ENCODE data around the gene COL18A1.

COL18A1 gene

DNA sequence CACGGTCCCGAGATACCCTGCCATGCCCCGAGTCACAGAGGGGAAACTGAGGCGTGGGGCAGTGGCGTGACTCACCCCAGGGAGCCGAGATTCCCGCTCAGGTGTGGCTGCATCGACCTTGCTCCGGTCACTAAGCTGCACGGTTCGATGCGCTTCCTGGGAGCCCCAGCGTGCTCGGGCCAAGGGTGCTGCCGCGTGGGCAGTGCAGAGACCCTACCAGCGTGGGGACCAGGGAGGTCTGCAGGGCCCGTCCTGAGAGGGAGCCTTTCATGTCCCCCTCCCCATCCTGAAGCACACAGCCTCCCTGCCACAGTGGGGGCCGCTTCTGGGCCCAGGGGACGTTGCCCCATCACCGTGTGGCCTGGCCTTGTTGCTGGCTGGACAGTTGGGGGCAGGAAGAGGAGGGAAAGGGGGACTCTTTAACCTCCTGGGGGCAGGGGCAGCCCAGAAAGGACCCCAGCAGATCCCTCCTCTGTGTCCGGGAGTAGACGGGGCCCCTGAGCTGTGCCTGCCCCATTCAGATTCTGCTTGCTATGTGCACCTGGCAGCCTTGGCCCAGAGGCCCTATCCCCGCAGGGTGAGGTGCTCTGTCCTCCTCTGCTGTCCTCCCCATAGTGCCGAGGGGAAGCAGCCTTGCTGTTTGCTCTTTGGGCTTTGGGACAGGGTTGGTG is 52.3 kb downstream of the COL18A1 start:
- DNase-seq: no peak

DNA sequence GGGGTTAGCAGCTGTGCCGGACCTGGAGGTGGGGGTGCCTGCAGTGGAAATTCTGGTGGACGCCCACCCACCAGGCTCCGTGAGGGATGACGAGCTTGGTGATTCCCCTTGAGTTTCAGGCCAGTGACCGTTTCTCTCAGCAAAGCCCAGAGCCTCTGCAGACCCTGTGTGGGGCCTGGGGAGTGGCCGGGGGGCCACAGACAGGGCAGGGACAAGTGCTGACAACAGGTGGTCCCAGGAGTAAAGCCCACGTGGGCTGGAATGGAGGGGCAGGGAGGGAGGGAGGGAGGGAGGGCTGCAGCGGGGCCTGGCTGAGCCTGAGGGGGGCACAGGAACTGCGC is 52.8 kb downstream of the COL18A1 start:
- DNase-seq: no peak

DNA sequence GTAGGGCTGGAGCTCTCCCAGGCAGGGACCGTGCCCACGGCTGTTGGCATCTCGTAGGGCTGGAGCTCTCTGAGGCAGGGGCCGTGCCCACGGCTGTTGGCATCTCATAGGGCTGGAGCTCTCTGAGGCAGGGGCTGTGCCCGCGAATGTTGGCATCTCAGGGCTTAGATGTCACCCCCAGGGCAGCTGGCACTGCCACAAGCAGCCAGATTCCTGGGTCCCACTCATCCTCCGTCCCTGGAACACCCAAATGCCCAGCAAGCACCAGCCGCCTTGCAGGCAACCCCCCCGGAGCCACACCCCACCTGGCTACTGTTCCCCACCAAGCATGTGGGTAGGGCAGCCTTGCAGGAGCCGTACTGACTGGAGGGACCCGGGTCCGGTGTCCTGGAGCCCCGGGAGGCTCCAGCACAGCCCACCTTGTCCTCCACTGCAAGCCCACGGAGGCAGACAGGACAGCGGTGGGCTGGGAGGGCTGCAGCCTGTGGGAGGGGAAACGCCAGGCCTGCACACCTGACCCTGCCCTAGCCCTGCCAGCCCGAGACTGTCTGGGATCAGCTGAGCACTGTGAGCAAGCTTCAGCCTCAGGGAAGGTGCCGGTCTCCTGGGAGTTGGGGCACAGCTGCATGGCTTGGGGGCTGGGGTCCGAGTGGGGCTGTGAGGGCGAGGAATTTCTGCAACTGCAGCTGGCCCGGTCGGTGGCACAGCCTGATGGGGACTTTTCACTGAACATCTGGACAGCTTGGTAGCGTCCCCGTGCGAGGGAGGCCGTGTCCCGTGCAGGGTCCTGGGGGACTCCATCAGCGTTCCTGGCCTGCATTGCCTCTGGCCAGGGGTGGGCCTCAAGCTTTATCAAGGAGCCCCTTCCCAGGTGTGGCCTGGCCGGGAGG is 53.6 kb downstream of the COL18A1 start:
- no peak for DNase-seq

DNA sequence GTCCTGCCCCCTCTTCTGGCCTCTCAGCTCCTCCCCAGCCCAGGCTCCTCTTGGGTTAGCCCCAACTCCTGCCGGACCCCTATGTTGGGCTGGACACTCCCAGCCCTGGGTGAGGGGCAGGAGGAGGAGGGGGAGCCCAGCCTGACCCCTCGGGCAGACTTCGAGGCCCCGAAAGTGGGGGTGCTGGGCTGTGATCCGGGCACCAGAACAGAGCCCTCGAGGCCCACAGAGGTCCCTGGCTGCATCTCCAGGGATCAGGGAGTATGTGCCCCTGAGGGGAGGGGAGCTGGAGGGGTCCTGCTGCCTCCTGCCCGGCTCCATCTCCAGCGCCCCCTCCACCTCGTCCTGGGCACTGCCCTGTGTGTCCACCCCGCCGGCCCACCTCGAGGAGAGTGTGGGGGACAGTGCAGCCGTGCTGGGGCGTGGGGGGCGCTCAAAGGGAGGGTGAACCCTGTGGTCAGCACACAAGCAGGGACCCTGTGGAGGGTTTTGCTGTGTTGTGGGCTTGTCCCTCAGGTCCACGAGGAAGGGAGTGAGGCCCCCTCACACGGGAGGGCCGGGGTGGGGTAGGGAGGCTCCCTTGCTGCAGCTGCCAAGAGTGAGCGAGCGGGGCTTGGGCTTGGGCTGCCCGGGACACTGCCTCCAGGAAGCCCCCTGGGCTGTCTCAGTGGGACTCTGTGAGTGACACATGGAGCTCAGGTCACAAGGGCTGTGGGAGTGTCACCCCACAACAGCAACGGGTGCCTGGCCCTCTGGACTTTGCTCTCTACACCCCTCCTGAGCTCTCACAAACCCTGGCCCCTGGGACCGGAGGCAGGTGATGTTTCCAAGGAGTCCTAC is 54.4 kb downstream of the COL18A1 start:
- DNase-seq: no peak

DNA sequence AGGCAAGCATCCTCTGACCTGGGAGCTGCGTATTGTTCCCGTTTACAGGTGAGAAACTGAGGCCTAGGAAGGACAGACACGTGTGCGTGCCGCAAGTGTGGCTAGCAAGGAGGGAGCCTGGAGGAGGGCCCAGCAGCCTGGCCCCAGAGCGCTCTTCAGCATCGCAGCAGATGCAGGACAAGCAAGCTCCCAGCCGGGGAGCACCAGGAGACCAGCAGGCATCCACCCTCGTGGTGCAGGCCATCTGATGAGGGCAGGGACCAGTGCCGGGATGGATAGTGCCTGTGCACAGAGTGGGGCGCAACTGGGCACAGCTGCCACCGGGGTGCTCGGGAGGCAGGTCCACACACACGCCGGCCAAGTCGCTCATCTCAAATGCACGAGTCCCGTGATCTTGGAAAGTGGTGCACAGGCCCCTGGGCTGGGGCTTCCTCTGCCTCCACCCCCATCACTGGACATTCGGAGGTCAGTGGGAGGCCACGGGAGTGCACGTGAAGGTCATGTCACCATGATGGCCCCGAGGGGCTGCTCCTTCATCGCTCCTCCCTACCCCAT is 55.1 kb downstream of the COL18A1 start:
- DNase-seq: no peak

DNA sequence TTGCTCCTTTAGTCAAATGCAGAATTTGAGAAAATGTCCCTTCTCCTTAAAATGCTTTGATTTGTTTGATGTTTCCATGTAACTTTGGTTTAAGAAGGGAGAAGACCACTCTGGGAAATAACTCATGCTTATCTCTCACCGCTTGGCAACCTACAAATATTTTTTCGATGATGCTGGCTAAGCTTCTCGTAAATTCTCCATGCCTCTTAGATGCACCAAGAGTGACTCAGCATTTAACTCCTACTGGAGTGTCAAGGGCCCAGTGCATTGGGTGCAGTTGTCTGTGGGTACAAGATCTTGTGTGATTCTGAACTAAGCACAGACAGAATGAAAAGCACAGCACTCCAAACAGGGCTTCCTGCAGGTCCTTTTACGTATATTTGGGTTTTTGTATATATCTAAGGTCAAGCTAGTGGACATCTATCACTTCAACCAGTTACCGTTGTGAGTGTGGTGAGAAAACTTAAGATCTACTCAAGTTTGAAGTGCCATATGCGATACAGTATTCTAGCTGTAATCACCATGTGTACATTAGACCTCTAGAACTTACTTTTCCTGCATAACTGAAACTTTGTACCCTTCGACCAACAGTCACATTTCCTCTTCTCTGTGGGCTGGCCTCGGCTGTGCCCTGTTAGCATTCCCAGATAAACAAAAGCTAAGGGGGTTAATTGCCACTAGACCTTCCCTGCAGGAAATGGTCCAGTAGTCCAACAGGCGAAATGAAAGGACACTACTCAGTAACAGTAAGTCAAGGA is 55.8 kb downstream of the COL18A1 start:
- no peak for DNase-seq

DNA sequence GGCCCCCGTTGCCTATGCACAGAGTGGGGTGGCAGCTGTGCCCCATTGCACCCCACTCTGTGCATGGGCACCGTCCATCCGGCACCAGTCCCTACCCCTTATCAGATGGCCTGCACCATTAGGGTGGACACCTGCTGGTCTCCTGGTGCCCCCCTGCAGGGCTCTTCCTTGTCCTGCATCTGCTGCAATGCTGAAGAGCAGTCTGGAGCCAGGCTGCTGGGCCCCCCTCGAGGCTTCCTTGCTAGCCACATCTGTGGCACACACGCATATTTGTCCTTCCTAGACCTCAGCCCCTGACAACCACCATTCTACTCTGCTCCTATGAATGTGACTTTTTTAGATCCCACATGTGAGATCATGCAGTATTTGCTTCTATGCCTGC is 56.4 kb downstream of the COL18A1 start:
- no peak for DNase-seq

DNA sequence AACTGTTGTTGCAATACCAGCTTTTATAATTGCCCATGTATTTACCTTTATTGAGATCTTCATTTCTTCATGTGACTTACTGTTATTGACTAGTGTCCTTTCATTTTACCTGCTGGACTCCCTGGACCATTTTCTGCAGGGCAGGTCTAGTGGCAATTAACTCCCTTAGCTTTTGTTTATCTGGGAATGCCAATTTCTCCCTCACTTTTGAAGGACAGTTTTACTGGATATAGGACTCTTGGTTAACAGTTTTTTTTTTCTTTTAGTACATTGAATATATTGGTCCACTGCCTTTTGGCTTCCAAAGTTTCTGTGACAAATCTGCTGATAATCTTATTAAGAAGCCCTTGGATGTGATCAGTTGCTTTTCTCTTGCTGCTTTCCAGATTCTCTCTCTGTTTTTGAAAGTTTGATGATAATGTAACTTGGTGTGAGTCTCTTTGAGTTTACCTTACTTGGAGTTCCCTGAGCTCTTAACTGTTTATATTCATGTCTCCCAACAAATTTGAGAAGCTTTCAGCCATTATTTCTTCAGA is 56.9 kb downstream of the COL18A1 start:
- DNase-seq: no peak

DNA sequence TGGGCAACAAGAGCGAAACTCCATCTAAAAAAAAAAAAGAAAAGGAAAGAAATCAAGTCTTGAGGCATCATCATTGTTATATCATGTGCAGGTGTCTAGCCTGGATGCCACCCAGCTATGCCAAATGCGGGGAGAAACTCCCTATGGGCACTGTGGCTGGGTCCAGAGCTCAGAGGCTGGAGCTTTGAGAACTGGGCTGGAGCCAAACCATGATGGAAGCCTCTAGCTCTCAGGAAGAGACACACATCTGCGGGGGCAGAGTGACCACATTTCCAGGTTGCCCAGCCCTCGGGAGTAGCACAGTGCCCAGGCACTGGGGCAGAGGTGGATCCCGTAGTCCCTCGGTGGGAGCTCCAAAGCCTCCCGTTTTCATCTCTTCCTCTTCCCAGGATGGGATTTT is 58.9 kb downstream of the COL18A1 start:
- no peak for DNase-seq

DNA sequence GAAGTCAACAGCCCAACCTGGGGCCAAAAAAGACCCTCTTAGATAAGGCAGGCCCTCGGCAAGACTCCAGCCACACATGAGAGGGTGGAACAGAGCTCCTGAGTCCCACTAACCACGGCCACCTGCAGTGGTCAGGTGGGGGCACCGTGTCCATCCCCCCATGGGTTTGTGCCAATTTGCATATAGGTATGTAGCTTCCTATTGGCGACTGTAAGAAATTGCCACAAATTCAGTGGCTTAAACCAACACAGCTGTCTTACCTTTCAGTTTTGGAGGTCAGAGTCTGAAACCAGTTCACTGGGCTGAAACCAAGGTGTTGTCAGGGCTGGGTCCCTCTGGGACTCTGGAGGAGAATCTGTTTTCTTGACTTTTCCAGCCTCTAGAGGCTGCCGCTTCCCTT is 59.3 kb downstream of the COL18A1 start:
- DNase-seq: no peak

DNA sequence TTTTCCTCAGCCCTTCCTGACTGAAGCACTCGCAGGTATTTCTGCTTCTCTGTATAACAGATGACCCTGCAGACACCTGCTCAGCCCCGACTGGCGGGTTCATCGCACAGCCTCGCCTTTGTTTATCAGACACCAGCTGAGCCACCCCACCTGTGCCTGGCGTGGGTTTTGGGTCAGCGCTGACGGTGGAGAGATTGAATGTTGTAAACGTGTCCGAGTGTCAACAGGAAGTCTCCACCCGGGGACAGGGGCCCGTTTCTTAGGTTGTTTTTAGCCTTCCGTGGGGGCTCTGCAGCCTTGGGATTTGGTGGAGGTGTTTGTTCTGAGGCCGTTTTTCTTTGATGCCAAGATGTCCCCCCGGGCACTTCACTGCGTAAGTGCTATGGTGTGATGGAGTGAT is 60.1 kb downstream of the COL18A1 start:
- no peak for DNase-seq

DNA sequence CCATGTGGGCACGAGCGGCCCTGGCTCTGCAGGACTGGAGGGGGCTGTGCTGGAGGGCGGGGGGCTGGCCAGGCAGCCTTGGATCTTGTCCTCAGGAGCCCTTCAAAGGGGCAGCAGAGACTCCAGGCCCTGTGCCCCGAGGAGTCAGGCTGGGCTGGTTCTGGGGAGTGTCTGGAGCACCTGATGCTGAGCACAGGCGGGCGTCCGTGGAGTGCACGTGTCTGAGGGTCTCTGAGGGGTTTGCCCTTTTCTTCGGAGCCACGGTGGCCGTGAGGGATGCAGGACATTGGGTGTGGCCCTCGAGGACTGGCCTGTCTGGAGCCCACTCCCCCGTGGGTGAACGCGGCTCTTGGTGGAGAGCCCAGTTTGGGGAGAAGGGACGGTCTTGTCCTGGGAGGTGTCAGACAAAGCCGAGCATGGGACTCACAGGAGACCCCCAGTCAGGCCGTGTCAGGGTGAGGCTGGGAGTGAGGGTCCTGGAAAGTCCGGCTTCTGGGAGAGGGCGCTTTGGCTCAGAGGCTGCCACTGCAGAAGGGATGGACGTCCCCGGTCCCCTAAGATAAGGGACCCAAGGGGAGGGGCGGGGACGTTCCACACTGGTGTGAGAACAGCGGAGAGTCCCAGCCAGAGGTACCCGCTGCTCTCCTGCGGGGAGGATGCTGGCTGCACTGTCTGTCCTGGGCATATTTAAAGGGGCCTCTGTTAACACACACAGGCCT is 60.8 kb downstream of the COL18A1 start:
- DNase-seq: no peak

DNA sequence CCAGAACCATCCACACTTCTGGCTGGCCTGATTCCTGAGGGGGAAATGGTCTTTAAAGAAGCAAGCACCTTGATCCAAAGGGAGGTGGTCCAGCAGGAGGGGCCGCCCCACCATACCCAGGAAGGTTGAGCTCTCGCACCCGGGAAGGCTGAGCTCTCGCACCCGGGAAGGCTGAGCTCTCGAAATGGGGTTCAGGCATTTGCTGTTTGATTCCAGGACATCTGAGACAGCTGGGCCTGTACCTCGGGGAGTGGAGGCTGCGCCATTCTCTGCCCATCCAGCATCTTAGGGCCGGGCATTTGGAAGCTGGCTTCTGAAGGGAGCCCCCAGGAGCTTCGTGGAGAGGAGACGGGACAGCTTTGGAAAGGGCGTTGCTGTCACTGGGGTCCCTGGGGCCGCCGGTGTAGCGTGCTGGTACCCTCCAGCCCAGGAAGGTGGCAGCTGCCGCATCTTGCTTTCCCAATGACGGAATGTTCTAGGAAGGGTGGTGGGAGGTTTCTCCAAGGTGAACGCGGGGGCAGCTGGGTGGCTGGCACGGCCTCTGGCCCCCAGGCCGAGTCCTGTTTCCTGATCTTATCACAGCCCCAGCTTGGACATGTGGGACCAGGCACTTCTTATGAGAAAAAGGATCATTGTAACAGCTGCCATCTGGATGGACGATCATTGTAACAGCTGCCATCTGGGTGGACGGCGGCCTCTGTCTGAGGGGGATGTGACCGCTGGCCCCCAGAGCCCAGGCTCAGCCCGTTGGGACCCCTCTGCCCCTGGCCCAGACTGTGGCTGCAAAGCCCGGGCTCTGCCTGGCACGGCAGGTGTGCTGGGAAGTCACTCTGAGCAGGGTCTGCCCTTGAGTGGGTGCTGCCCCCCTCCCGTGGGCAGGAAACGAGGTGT is 61.6 kb downstream of the COL18A1 start:
- DNase-seq: no peak

DNA sequence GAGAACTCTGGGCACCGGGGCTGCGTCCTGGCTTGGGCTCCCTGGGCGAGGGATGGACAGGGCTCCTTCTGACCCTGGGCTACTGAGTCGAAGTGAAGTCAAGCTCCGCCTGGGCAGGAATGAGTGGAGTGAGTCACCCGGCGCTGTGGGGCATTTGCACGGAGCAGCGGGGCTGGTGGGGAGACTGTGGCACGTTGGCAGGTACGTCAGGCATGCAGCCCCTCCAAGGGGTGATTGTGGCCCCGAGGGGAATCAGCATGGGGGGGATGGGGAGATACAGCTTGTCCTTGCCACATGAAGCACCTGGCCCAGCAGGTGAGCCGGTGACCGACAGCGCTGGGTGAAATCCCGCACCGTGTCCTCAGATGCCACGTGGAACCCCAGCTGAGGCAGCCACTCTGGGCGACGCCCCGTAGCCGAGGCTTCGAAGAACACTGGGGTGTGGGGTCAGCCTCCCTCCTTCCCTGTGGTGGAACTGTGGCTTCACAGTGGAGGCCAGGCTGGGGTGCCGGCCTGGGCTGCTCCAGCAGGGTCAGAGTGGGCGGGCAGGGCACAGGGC is 62.3 kb downstream of the COL18A1 start:
- no peak for DNase-seq

DNA sequence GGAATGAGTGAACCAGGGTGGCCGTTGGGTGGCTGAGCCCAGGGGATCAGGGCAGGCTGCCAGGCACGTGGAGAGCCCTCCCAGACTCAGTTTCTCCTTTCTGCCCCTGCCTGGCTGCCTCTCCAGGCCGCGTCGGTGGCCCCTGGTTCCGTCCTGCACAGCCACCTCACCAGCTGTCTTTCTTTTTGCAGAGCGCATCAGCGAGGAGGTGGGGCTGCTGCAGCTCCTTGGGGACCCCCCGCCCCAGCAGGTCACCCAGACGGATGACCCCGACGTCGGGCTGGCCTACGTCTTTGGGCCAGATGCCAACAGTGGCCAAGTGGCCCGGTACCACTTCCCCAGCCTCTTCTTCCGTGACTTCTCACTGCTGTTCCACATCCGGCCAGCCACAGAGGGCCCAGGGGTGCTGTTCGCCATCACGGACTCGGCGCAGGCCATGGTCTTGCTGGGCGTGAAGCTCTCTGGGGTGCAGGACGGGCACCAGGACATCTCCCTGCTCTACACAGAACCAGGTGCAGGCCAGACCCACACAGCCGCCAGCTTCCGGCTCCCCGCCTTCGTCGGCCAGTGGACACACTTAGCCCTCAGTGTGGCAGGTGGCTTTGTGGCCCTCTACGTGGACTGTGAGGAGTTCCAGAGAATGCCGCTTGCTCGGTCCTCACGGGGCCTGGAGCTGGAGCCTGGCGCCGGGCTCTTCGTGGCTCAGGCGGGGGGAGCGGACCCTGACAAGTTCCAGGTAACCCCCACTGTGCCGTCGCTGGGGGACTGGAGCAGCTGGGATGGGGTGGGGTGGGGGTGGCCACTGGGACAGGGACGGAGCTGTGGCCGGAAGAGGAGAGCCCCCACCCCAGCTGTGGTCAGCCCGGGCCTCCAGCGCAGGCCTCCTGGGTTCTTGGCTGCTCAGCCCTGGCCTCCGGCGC is 63.3 kb downstream of the COL18A1 start:
- no peak for DNase-seq

DNA sequence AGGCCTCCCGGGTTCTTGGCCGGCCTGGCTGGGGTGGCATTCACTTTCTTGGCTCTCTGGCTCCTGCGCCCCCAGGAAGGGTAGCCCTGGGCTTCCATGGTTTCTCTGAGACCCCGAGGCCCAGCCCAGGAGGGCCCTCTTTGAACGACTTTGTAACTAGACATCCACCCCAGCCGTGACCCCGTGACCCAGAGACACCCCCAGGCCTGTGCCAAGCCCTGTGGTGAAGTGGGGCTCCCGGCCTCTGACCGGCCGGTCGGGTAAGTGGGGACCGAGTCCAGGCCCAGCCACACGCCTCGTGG is 64.0 kb downstream of the COL18A1 start:
- no peak for DNase-seq

DNA sequence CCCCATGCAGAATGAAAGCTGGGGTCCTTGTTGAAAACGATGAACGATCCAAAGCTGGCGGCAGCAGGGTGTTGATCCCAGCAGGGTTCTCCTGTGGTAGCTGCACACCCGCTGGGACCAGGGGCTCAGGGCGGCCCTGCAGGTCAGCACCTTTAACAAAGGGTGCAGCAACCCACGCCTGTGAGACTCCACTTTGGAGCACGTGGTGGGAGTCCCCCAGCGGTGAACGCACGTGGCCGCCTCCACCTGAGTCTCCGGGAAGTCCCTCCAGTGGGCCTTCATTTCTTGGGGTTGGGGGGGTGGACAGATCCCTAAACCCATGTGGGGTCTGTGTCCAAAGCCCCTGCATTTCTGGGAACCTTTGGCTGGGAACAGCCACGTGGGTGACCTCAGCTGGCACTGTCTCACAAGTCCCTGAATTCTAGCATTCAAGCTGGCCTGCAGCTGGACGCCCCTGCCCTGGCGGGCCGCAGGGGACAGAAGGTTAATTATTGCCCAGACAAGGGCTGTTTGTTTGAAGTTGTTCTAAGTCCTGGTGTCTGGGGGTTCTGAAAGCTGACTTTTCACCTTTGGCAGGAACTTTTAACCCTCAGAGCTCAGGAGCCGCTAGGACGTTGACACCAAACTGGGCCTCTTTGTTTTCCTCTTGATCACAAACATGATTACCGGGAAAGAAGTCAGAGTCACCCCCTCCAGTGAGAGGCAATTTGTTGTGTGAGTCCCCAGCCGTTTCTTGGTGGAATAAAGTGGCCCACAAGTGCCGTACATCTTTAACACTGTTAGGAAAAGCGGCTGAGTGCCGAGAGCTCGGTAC is 64.5 kb downstream of the COL18A1 start:
- DNase-seq: no peak

DNA sequence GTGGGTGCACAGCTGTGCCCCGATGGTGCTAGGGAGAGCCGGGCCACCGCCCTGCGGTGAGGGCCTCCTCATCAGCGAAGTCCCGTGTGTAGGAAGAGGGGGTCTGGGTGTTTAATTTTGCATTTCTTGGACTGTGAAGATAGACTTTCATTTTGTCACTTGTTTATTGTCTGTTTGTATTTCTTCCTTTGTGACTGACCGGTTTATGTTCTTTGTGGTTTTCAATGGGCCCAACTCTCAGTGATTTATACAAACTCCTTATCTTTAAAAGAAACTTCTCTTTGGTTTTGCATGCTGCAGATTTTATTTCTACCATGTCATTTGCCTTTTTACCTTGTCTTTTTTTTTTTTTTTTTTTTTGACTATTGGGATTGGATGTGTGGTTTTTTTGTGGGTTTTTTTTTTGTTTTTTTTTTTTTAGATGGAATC is 65.1 kb downstream of the COL18A1 start:
- DNase-seq: no peak
